Transverse colon (tissue), 4 donors: ENCODE data around the gene ZSCAN5B. TPM values are rescaled to one million over a fixed set of nuclear protein-coding genes. Genes with fewer than 3 reads are reported as not detected.

Source experiments
- DNase-seq: peaks from one replicate; pipeline ENCODE4 v3.0.0-alpha.2; 2019
- H3K27ac ChIP-seq, 4 donors: fragments of 200-600 bp; sonication (generic); 2 replicates each; pipeline ENCODE4 v1.5.1; 2016 to 2018; ENCODE audit warnings: inconsistent platforms in 4 of 4
- H3K27me3 ChIP-seq: fragments of 200-600 bp; sonication (generic); 2 replicates; pipeline ENCODE4 v1.5.1; 2017; ENCODE audit warnings: inconsistent platforms
- H3K36me3 ChIP-seq, 4 donors: fragments of 200-600 bp; sonication (generic); 2 replicates each; pipeline ENCODE4 v1.5.1; 2017 to 2019; ENCODE audit warnings: inconsistent platforms in 4 of 4
- H3K4me1 ChIP-seq, 4 donors: fragments of 200-600 bp; sonication (generic); 2 replicates each; pipeline ENCODE4 v1.5.1; 2017 to 2020; ENCODE audit warnings: inconsistent platforms in 4 of 4
- H3K4me3 ChIP-seq, 4 donors: fragments of 200-600 bp; sonication (generic); 1 replicate in 1 of 4; 2 replicates in 3 of 4; pipeline versions ENCODE4 v1.5.1 to v1.6.1; 2017 to 2019; ENCODE audit warnings: inconsistent platforms in 4 of 4
- H3K9me3 ChIP-seq, 2 donors: fragments of 200-600 bp; sonication (generic); 2 replicates each; pipeline ENCODE4 v1.5.1; 2017 to 2019; ENCODE audit warnings: inconsistent platforms in 2 of 2
- CTCF ChIP-seq, 5 experiments: fragments of 200-600 bp in 3 of 5; fragments of 450-650 bp in 2 of 5; sonication (generic) in 3 of 5; IDR thresholded peaks; 1 replicate in 2 of 5; 2 replicates in 3 of 5; pipeline ENCODE4 v1.5.1; 2016 to 2017; ENCODE audit warnings: antibody characterized with exemption in 5 of 5, inconsistent platforms in 3 of 5, mild to moderate bottlenecking in 2 of 5, moderate library complexity in 1 of 5
- EP300 ChIP-seq: sonication (generic); formaldehyde crosslinking; IDR thresholded peaks from one replicate; pipeline ENCODE4 v1.6.1; 2017; ENCODE audit warnings: antibody characterized with exemption, low read depth
- POLR2A ChIP-seq: fragments of 450-650 bp; IDR thresholded peaks from one replicate; pipeline ENCODE4 v1.6.1; 2016; ENCODE audit warnings: antibody characterized with exemption, mild to moderate bottlenecking, moderate library complexity
- POLR2AphosphoS5 ChIP-seq, 3 donors: sonication (generic); formaldehyde crosslinking; IDR thresholded peaks; one replicate each; pipeline ENCODE4 v1.6.1; 2016; ENCODE audit warnings: antibody characterized with exemption in 3 of 3
- WGBS, 2 donors: methylation state at CpG; one replicate each; pipeline ENCODE4 v1.1.5; 2018; ENCODE audit warnings: low coverage in 1 of 2; 5-methylcytosine and 5-hydroxymethylcytosine counted together
- in situ Hi-C, 4 donors: fragments of 200-750 bp; cut with MboI; loops; one replicate each; pipeline versions ENCODE4 v1.15.0 to v1.15.1; 2017; ENCODE audit warnings: low sequenced_read_pairs in 3 of 4, low pct_ligation_motif_present in 1 of 4, low pct_unique_long_range_greater_than_20kb in 1 of 4
- intact Hi-C: fragments of 100-400 bp; cut with DNase I; formaldehyde crosslinking; loops from one replicate; pipeline ENCODE4 v1.15.1; 2023; ENCODE audit warnings: low total_unique reads
- total RNA-seq, 4 donors: library from RNA; depleted of rRNA; stranded (reverse); fragments of >200 nt; gene quantifications; one replicate each; pipeline ENCODE4 v1.1.0, GENCODE V29; 2016

The ZSCAN5B gene
- total RNA-seq, 4 donors from 2014 or later: not detected

- Histone ChIP-seq H3K4me3 (no peak overlapping the region), H3K27ac (no peak overlapping the region), H3K4me1 (no peaks in the 10 kb centered on the region), H3K9me3 (no peaks in the 10 kb centered on the region), H3K36me3 (peaks cover 0 to 16% (median 2%) of the 10 kb centered on the region in 4 donors), H3K27me3 (peaks cover 4% of the 10 kb centered on the region)
- DNase-seq: no peak
- in situ Hi-C loops (no loop called here), intact Hi-C loops (no loop called here)
- WGBS, 2 donors: 92% methylated on average over 13 of the region's 13 CpGs; no CpG with 5 or more reads in 1 of the 2 donors
- TF ChIP-seq POLR2AphosphoS5 (IDR thresholded peaks at IDR 0.05): no peak
- no peak for TF ChIP-seq EP300
- TF ChIP-seq CTCF (IDR thresholded peaks at IDR 0.05): no peak
- no peak for TF ChIP-seq POLR2A
Measured at GRCh38 chr19:56163097-56163496, 34.5 kb downstream of the ZSCAN5B start.

GRCh38 chr19:56162258-56162657 lies 35.3 kb downstream of the ZSCAN5B start:
- intact Hi-C loops (no loop called here), in situ Hi-C loops (no loop called here)
- 42 to 66% methylated on average over 3 to 9 of the region's 9 CpGs for WGBS, 2 donors
- Histone ChIP-seq H3K27me3 (peaks cover 4% of the 10 kb centered on the region), H3K36me3 (peaks cover 0 to 16% (median 2%) of the 10 kb centered on the region in 4 donors), H3K4me1 (peaks cover 0 to 2% (median under 1%) of the 10 kb centered on the region in 4 donors), H3K4me3 (no peak overlapping the region), H3K27ac (no peak overlapping the region), H3K9me3 (no peaks in the 10 kb centered on the region)
- no peak for TF ChIP-seq POLR2AphosphoS5 (IDR thresholded peaks at IDR 0.05)
- no peak for TF ChIP-seq EP300
- TF ChIP-seq CTCF (IDR thresholded peaks at IDR 0.05): no peak
- TF ChIP-seq POLR2A: no peak
- no peak for DNase-seq

GRCh38 chr19:56161534-56161933 lies 36.0 kb downstream of the ZSCAN5B start:
- H3K36me3 ChIP-seq: peaks cover 0 to 16% (median 2%) of the 10 kb centered on the region in 4 donors
- in situ Hi-C loops: no loop called here
- no peak overlapping the region for H3K27ac ChIP-seq
- no peaks in the 10 kb centered on the region for H3K27me3 ChIP-seq
- DNase-seq: no peak
- TF ChIP-seq POLR2AphosphoS5 (IDR thresholded peaks at IDR 0.05) (no peak), CTCF (IDR thresholded peaks at IDR 0.05) (no peak)
- H3K4me1 ChIP-seq: peaks cover 0 to 9% (median 4%) of the 10 kb centered on the region in 4 donors
- intact Hi-C loops: no loop called here
- H3K4me3 ChIP-seq: no peak overlapping the region
- 86% methylated on average over 11 of the region's 11 CpGs; no CpG with 5 or more reads in 1 of the 2 donors for WGBS, 2 donors
- H3K9me3 ChIP-seq: no peaks in the 10 kb centered on the region

- Histone ChIP-seq H3K36me3 (peaks cover 0 to 16% (median 2%) of the 10 kb centered on the region in 4 donors), H3K4me1 (peaks cover 0 to 12% (median 6%) of the 10 kb centered on the region in 4 donors), H3K4me3 (no peak overlapping the region), H3K27me3 (no peaks in the 10 kb centered on the region), H3K27ac (no peak overlapping the region), H3K9me3 (no peaks in the 10 kb centered on the region)
- 98 to 100% methylated on average over 1 to 56 of the region's 69 CpGs for WGBS, 2 donors
- no peak for DNase-seq
- TF ChIP-seq POLR2AphosphoS5 (IDR thresholded peaks at IDR 0.05) (no peak), POLR2A (no peak), CTCF (IDR thresholded peaks at IDR 0.05) (no peak), EP300 (no peak)
- in situ Hi-C loops (no loop called here), intact Hi-C loops (no loop called here)
Measured at GRCh38 chr19:56159622-56160271, 37.8 kb downstream of the ZSCAN5B start.
